Measurements from ENCODE around the gene MXD3.

MXD3 gene

GRCh38 chr5:177303925-177304391 lies 7.7 kb downstream of the MXD3 start:
- TF ChIP-seq CTCF (IDR thresholded peaks at IDR 0.05), result no peak
- no peak overlapping the region for H3K9ac ChIP-seq
- H2AFZ ChIP-seq, result peak overlapping the region; percentile 99
- peaks cover 7% of the 10 kb centered on the region for H3K79me2 ChIP-seq
- H3K27ac ChIP-seq, result peak overlapping the region; percentile 46
- no peaks in the 10 kb centered on the region for H3K36me3 ChIP-seq (ENCODE audit: control insufficient read depth, insufficient read depth, low read length)
- H3K4me1 ChIP-seq, result peaks cover 30% of the 10 kb centered on the region
- no peaks in the 10 kb centered on the region for H3K27me3 ChIP-seq (ENCODE audit: control insufficient read depth, insufficient read depth, low read length)
- H3K4me3 ChIP-seq (ENCODE audit: low read depth, low read length), result peak overlapping the region; percentile 77
- no peaks in the 10 kb centered on the region for H3K9me3 ChIP-seq (ENCODE audit: control insufficient read depth, low read length)
- peak overlapping the region; percentile 89 for H3K4me2 ChIP-seq (ENCODE audit: low read length)

GRCh38 chr5:177303121-177303924 lies 8.4 kb downstream of the MXD3 start, which contains the start of the genes PRELID1 and RAB24:
Gene PRELID1 (plus strand): TSS chr5:177303799. CDS start chr5:177303986, 187 bp downstream.
Gene RAB24 (minus strand): TSS chr5:177303719. CDS start chr5:177303288, 431 bp downstream.
- Histone ChIP-seq H3K4me3 (ENCODE audit: low read depth, low read length) (peak within 1 kb of the TSS; percentile 77), H3K4me1 (peaks cover 30% of the 10 kb centered on the region), H3K27ac (peak within 1 kb of the TSS; percentile 64), H3K36me3 (ENCODE audit: control insufficient read depth, insufficient read depth, low read length) (no peaks in the 10 kb centered on the region), H3K79me2 (peaks cover 7% of the 10 kb centered on the region), H3K4me2 (ENCODE audit: low read length) (peak within 1 kb of the TSS; percentile 89), H2AFZ (peak within 1 kb of the TSS; percentile 99), H3K27me3 (ENCODE audit: control insufficient read depth, insufficient read depth, low read length) (no peaks in the 10 kb centered on the region), H3K9me3 (ENCODE audit: control insufficient read depth, low read length) (no peaks in the 10 kb centered on the region), H3K9ac (peak within 1 kb of the TSS; percentile 85)
- TF ChIP-seq CTCF (IDR thresholded peaks at IDR 0.05), result peak; percentile 50

GRCh38 chr5:177302354-177303110 lies 9.2 kb downstream of the MXD3 start:
- Histone ChIP-seq H3K79me2 (peaks cover 7% of the 10 kb centered on the region), H3K4me1 (peaks cover 30% of the 10 kb centered on the region), H3K27ac (peak overlapping the region; percentile 64), H2AFZ (peak overlapping the region; percentile 99), H3K36me3 (ENCODE audit: control insufficient read depth, insufficient read depth, low read length) (no peaks in the 10 kb centered on the region), H3K4me2 (ENCODE audit: low read length) (peak overlapping the region; percentile 89), H3K9me3 (ENCODE audit: control insufficient read depth, low read length) (no peaks in the 10 kb centered on the region), H3K4me3 (ENCODE audit: low read depth, low read length) (peak overlapping the region; percentile 77), H3K9ac (no peak overlapping the region), H3K27me3 (ENCODE audit: control insufficient read depth, insufficient read depth, low read length) (no peaks in the 10 kb centered on the region)
- no peak for TF ChIP-seq CTCF (IDR thresholded peaks at IDR 0.05)

GRCh38 chr5:177301503-177302165 lies 10.1 kb downstream of the MXD3 start:
- Histone ChIP-seq H3K27me3 (ENCODE audit: control insufficient read depth, insufficient read depth, low read length) (no peaks in the 10 kb centered on the region), H3K27ac (peak overlapping the region; percentile 64), H3K4me1 (peaks cover 30% of the 10 kb centered on the region), H3K79me2 (peaks cover 7% of the 10 kb centered on the region), H3K9me3 (ENCODE audit: control insufficient read depth, low read length) (no peaks in the 10 kb centered on the region), H2AFZ (no peak overlapping the region), H3K9ac (peak overlapping the region; percentile 4), H3K4me3 (ENCODE audit: low read depth, low read length) (peak overlapping the region; percentile 77), H3K4me2 (ENCODE audit: low read length) (peak overlapping the region; percentile 89), H3K36me3 (ENCODE audit: control insufficient read depth, insufficient read depth, low read length) (no peaks in the 10 kb centered on the region)
- no peak for TF ChIP-seq CTCF (IDR thresholded peaks at IDR 0.05)

Measured in parathyroid adenoma (tissue), 2 donors.